Measurements from ENCODE around the gene GPR75.
"Not testable (repeated sequence)": the region's sequence is repeated elsewhere in the genome, so short reads cannot be mapped to it uniquely, and the experiment has no call there.

The GPR75 gene

DNA sequence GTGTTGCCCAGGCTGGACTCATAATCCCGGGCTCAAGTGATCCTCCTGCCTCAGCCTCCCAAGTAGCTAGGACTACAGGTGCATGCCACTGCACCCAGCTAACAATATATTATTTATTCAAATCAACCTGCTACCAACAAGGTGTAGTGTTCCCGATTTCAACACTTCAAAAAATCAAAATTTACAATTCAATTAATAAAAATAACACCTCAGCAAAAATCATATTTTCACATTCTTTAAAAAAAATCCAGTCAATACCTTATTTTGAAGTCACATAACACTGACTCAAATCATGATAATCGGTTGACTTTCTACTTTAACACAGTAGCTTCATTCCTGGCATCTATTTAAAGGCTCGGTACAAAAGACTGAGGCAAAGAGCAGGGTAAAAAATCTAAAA, 7.2 kb downstream of the GPR75 start:
- no peak for DNase-seq (ENCODE audit: low read depth in 3 of 3)

- not testable (repeated sequence) for DNase-seq (ENCODE audit: low read depth in 3 of 3)
Observed at GRCh38 chr2:53851052-53851757, 8.6 kb downstream of the GPR75 start.

DNA sequence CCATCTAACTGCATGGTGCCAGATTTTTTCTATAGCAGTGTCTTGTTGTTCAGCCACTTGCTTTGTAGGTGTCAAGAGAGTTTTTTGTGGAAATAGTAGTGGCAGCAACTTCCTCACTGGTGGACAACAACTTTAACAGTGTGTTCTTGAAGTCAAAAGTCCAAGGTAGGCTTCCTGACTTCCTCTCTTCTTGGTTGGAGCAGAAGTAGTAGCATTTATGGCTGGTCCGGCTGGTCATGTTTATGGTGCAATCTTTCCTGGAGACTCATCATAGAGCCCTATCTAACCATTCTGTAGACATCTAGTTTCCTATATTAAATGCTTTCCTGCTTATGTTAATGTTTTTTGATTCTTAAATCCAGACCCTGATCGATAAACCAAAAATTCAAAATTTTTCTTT, 11.7 kb downstream of the GPR75 start:
- DNase-seq (ENCODE audit: low read depth in 3 of 3), result no peak

- no peak for DNase-seq (ENCODE audit: low read depth in 3 of 3)
Observed at GRCh38 chr2:53843595-53843994, 16.2 kb downstream of the GPR75 start.

DNA sequence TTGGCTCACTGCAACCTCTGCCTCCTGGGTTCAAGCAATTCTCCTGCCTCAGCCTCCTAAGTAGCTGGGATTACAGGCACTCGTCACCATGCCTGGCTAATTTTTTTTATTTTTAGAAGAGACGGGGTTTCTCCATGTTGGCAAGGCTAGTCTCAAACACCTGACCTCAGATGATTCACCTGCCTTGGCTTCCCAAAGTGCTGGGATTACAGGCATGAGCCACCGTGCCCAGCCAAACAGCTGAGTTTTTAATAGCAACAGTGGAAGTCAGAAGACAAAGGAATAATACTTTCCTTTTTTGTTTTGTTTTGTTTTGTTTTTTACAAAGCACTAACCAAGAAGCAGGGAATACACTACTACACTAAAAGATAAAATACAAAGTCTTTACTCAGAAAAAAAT, 16.9 kb downstream of the GPR75 start:
- DNase-seq (ENCODE audit: low read depth in 3 of 3), result no peak

GRCh38 chr2:53841651-53842050, 18.1 kb downstream of the GPR75 start:
- DNase-seq (ENCODE audit: low read depth in 3 of 3), result not testable (repeated sequence)

DNA sequence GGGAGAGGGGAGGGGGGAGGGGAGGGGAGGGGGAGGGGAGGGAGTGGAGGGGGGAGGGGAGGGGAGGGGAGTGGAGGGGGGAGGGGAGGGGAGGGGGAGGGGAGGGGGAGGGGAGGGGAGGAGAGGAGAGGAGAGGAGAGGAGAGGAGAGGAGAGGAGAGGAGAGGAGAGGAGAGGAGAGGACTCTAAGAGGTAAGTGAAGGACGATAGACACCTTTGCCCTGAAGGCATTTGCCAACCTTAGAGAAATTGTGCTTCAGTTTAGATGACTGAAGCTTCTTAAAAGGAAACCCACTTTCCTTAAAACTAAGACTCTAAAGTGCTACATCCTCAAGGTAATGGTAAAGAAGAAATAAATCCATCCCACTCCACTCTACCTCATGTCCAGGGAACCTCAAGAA, 19.2 kb downstream of the GPR75 start:
- DNase-seq (ENCODE audit: low read depth in 3 of 3), result no peak

- DNase-seq (ENCODE audit: low read depth in 3 of 3), result not testable (repeated sequence)
Observed at GRCh38 chr2:53829980-53830290, 29.8 kb downstream of the GPR75 start.

GRCh38 chr2:53829273-53829979, 30.3 kb downstream of the GPR75 start:
- DNase-seq (ENCODE audit: low read depth in 3 of 3), result no peak

GRCh38 chr2:53828331-53828730, 31.4 kb downstream of the GPR75 start:
- DNase-seq (ENCODE audit: low read depth in 3 of 3), result no peak

GRCh38 chr2:53827398-53828175, 32.2 kb downstream of the GPR75 start:
- no peak for DNase-seq (ENCODE audit: low read depth in 3 of 3)

DNA sequence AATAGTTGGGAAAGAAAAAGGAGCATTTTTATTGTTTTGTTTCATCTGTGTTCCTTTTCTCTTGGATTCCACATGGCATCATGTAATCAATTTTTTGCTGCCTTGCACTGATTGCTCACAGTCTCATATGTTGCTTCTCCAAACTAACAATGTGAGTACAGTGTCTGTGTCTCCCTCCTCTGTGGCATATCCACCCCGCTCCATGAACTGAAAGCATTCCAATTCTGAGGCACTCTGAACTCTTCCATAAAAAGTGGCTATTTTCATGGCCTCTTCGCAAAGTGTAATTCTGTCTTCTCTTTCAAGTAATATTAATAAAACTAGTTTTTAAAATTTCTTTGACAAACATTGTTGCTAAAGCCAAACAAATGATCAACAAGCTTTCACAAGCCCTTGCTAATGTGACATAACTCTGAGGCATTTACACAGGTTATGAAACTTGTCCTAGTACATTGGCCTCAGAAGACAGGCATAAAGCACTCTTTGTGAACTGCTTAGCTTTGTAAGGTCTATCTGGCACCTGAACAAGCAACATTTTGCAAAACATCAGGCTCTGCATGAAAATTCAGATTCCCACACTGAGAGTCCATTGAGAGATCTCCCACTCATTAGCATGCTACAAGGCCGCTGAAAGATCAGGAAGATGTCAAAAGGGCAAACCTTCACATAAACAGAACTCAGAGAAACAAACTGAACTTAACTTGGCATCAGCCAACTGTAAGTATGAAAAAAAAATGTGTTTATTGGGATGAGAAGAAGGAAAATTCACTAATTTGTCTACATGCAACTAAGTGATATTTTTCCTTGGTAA, 33.0 kb downstream of the GPR75 start:
- DNase-seq (ENCODE audit: low read depth in 3 of 3), result no peak

GRCh38 chr2:53826030-53826410, 33.7 kb downstream of the GPR75 start:
- no peak for DNase-seq (ENCODE audit: low read depth in 3 of 3)

- not testable (repeated sequence) for DNase-seq (ENCODE audit: low read depth in 3 of 3)
Observed at GRCh38 chr2:53823639-53824038, 36.1 kb downstream of the GPR75 start.

DNA sequence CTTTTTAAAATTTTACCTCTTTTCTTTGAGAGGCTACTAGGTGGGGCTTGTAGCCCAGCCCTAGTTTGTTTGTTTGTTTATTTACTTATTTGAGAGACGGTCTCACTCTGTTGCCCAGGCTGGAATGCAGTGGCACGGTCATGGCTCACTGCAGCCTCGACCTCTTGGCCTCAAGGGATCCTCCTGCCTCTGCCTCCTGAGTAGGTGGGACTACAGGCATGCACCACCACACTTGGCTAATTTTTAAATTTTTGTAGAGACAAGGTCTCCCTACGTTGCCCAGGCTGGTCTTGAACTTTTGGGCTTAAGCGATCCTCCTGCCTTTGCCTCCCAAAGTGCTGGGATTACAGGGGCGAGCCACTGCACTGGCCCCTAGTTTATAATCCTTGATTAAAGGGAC, 38.0 kb downstream of the GPR75 start:
- no peak for DNase-seq (ENCODE audit: low read depth in 3 of 3)

- DNase-seq (ENCODE audit: low read depth in 3 of 3), result no peak
Observed at GRCh38 chr2:53820711-53821110, 39.1 kb downstream of the GPR75 start.

GRCh38 chr2:53820048-53820447, 39.7 kb downstream of the GPR75 start:
- DNase-seq (ENCODE audit: low read depth in 3 of 3), result no peak

DNA sequence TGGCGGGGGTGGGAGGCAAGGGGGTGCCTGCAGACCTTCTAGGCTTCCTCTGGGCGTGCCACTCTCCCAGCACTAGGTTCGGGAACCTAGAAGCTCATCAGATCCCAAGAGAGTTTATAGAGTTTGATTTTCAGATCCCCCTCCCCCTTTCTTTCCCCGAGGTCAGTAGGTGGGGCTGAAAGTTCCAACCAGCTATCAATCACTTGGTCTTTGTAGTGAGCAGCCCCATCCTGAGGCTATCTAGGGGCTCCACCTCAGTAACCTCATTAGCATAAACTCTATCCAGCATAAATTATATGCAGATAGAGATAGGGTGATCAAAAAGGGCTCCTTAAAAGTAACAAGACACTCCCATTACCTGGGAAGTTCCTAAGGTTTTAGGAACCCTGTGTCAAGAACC, 40.1 kb downstream of the GPR75 start:
- no peak for DNase-seq (ENCODE audit: low read depth in 3 of 3)

DNA sequence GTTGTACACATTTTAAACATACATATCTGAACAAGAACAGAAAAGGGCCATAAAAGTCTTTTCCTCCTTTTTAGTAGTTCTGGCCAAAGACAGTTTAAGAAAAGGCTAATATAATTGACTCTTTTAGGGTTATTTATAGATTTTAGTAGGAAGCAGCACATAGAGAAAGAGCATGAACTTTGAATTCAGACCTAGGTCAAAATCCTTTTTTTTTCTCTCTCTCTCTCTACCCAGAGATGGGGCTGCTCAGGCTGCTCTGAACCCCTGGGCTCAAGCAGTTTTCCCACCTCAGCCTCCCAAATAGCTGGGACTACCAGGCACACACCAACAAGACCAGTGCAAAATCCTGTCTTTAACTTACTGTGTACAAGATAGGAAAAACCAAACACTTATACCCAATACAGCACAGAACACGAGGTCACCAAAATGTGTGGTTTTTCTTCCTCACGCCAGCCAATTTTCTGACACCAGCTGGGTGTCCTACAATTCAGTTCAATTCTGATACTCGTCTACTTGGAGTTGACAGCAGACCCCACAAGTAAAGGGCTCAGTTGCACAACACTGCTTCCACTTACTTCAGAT, 40.8 kb downstream of the GPR75 start:
- DNase-seq (ENCODE audit: low read depth in 3 of 3), result no peak

DNA sequence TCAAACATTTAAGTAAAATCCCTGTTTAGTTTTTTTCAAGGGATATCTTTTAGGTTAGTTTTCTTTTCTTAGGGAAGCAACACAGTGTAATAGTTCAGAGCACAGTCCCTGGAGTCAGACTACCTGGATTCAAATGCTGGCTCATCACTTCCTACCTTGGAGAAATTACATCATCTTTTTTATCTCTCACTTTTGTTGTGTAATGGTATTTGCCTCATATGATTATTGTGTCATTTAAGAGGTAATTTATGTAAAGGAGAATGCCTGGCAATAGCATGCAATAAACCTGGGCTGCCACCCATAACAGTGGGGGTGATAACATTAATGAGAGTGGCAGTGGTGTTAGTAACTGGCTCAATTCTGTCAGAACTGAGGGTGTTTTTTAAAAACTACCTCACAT, 46.6 kb downstream of the GPR75 start:
- no peak for DNase-seq (ENCODE audit: low read depth in 3 of 3)

DNA sequence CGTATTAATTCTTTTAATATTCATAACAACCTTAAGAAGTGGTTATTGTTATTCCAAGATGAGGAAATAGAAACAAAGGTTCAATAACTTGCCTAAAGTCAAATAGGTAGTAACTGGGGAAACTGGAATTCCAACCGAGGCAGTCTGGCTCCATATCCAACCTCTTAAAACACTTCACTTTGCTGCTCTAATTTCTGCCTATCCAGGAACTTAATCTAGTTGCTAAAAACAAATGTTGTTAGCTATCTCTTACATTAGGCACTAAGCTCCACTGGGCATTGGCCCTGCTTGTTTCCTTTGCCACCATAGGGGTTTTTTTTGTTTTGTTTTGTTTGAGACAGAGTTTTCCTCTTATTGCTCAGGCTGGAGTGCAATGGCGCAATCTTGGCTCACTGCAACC, 48.2 kb downstream of the GPR75 start:
- DNase-seq (ENCODE audit: low read depth in 3 of 3), result no peak
